IMR-90 (cell line): Measurements from ENCODE around the gene MYCBPAP.

ENCODE experiments used
- CEBPB ChIP-seq: IDR thresholded peaks from 2 replicates; pipeline ENCODE4 v1.6.1; 2012; ENCODE audit warnings: low read depth, low read length, improper control_type of control experiment
- CTCF ChIP-seq: conservative IDR thresholded peaks from 2 replicates; pipeline ENCODE4 v1.5.1; 2012; ENCODE audit warnings: mild to moderate bottlenecking, low read depth, low read length, improper control_type of control experiment
- ELK1 ChIP-seq: fragments of 150-350 bp; IDR thresholded peaks from 2 replicates; pipeline ENCODE4 v1.6.1; 2016; ENCODE audit warnings: low read depth, mild to moderate bottlenecking, low read length, moderate library complexity, borderline replicate concordance
- MAFK ChIP-seq: IDR thresholded peaks from 2 replicates; pipeline ENCODE4 v1.6.1; 2012; ENCODE audit warnings: low read depth, low read length, improper control_type of control experiment
- MXI1 ChIP-seq: IDR thresholded peaks from 2 replicates; pipeline ENCODE4 v1.6.1; 2012; ENCODE audit warnings: low read depth, mild to moderate bottlenecking, low read length, moderate library complexity, borderline replicate concordance
- POLR2A ChIP-seq: IDR thresholded peaks from 2 replicates; pipeline ENCODE4 v1.6.1; 2012; ENCODE audit warnings: mild to moderate bottlenecking, low read depth, low read length
- RAD21 ChIP-seq: IDR thresholded peaks from 2 replicates; pipeline ENCODE4 v1.6.1; 2012; ENCODE audit warnings: low read length, improper control_type of control experiment
- RCOR1 ChIP-seq: IDR thresholded peaks from 2 replicates; pipeline ENCODE4 v1.6.1; 2012; ENCODE audit warnings: mild to moderate bottlenecking, low read length, improper control_type of control experiment; ENCODE audit not compliant: insufficient replicate concordance
- RFX5 ChIP-seq: IDR thresholded peaks from 2 replicates; pipeline ENCODE4 v1.8.0; 2012; ENCODE audit warnings: low read depth, mild to moderate bottlenecking, low read length, moderate library complexity
- SMC3 ChIP-seq: fragments of 150-350 bp; IDR thresholded peaks from 2 replicates; pipeline ENCODE4 v1.6.1; 2016; ENCODE audit warnings: low read depth, mild to moderate bottlenecking, antibody characterized with exemption, low read length, moderate library complexity

GRCh38 chr17:50531428-50532025 lies 23.3 kb downstream of the MYCBPAP start:
- TF ChIP-seq RAD21 = no peak
- TF ChIP-seq CTCF = no peak
- TF ChIP-seq POLR2A = no peak
- TF ChIP-seq SMC3 = no peak
- TF ChIP-seq MAFK = no peak
- TF ChIP-seq CEBPB = no peak
- no peak for TF ChIP-seq MXI1
- TF ChIP-seq RFX5 = no peak
- no peak for TF ChIP-seq RCOR1
- TF ChIP-seq ELK1 = no peak
